H1 (cell line): ENCODE measurements around the gene TNFSF4. TPM values are rescaled to one million over a fixed set of nuclear protein-coding genes. Genes with fewer than 3 reads are reported as not detected.

ENCODE experiments used
- CTCF ChIA-PET: fragments of 300-600 bp; sonication (Branson Sonifier 250); formaldehyde crosslinking; loops from one replicate; lab custom pipeline; 2021; ENCODE audit not compliant: partially characterized antibody; lab: Charles Lee
- POLR2A ChIA-PET: fragments of 300-600 bp; sonication (Branson Sonifier 250); formaldehyde crosslinking; loops from one replicate; lab custom pipeline; 2021; ENCODE audit warnings: inconsistent platforms; ENCODE audit not compliant: partially characterized antibody; lab: Charles Lee
- DNase-seq, 2 experiments: peaks; one replicate each; pipeline versions ENCODE4 v3.0.0 to v3.0.0-alpha.2; 2010 to 2022; ENCODE audit warnings: low spot score in 2 of 2, low read depth in 1 of 2, mixed read lengths in 1 of 2
- FAIRE-seq: peaks from 2 replicates; lab custom pipeline; 2011; peaks lifted over from hg19 to GRCh38; lab: Jason Lieb, UNC
- H2AFZ ChIP-seq: 2 replicates; pipeline ENCODE4 v1.8.1; 2012; ENCODE audit warnings: low read length, inconsistent platforms
- H2AK5ac ChIP-seq: 2 replicates; pipeline ENCODE4 v1.6.1; 2013; ENCODE audit warnings: low read depth, low read length
- H2BK120ac ChIP-seq: replicated peaks from 2 replicates; pipeline ENCODE3; 2013; ENCODE audit warnings: low read depth, low read length, inconsistent platforms
- H2BK12ac ChIP-seq: 2 replicates; pipeline ENCODE4 v1.6.1; 2013; ENCODE audit warnings: low read depth, low read length
- H2BK15ac ChIP-seq: 2 replicates; pipeline ENCODE4 v1.6.1; 2013; ENCODE audit warnings: low read length
- H2BK20ac ChIP-seq: 2 replicates; pipeline ENCODE4 v1.6.1; 2013; ENCODE audit warnings: low read length
- H2BK5ac ChIP-seq: 2 replicates; pipeline ENCODE4 v1.6.1; 2013; ENCODE audit warnings: low read depth, low read length
- H3K14ac ChIP-seq: 2 replicates; pipeline ENCODE4 v1.6.1; 2013; ENCODE audit warnings: inconsistent platforms; ENCODE audit not compliant: insufficient read length
- H3K18ac ChIP-seq: 2 replicates; pipeline ENCODE4 v1.6.1; 2013; ENCODE audit warnings: low read length; ENCODE audit errors: extremely low read depth
- H3K23ac ChIP-seq: 2 replicates; pipeline ENCODE4 v1.6.1; 2013; ENCODE audit warnings: inconsistent platforms; ENCODE audit not compliant: insufficient read length
- H3K23me2 ChIP-seq: 2 replicates; pipeline ENCODE4 v1.6.1; 2013; ENCODE audit warnings: low read depth, low read length
- H3K27ac ChIP-seq: 2 replicates; pipeline ENCODE4 v1.6.1; 2011; ENCODE audit warnings: low read depth, low read length, inconsistent platforms
- H3K27me3 ChIP-seq, 4 experiments: replicated peaks in 1 of 4; 1 replicate in 1 of 4; 2 replicates in 3 of 4; pipeline versions ENCODE4 v1.6.1 to v1.8.1; 2011 to 2013; ENCODE audit warnings: low read length in 3 of 4, mild to moderate bottlenecking in 3 of 4, inconsistent platforms in 2 of 4, mixed read lengths in 2 of 4, moderate library complexity in 1 of 4; ENCODE audit not compliant: control insufficient read depth in 3 of 4, insufficient read depth in 3 of 4; ENCODE audit errors: extremely low read depth in 1 of 4
- H3K36me3 ChIP-seq, 4 experiments: 2 replicates each; pipeline versions ENCODE4 v1.6.1 to v1.8.1; 2011 to 2013; ENCODE audit warnings: mild to moderate bottlenecking in 4 of 4, low read length in 3 of 4, moderate library complexity in 2 of 4, control low read depth in 1 of 4, inconsistent platforms in 1 of 4; ENCODE audit not compliant: insufficient read depth in 4 of 4, control insufficient read depth in 2 of 4
- H3K4ac ChIP-seq: replicated peaks from 2 replicates; pipeline ENCODE3; 2013; ENCODE audit warnings: low read length, low read depth, mixed read lengths, inconsistent platforms; ENCODE audit not compliant: insufficient read length
- H3K4me1 ChIP-seq, 4 experiments: replicated peaks in 1 of 4; 1 replicate in 1 of 4; 2 replicates in 3 of 4; pipeline versions ENCODE4 v1.6.1 to v1.8.1; 2011 to 2013; ENCODE audit warnings: low read length in 3 of 4, inconsistent platforms in 2 of 4, mixed read lengths in 1 of 4; ENCODE audit not compliant: insufficient read depth in 4 of 4, control insufficient read depth in 3 of 4
- H3K4me2 ChIP-seq, 2 experiments: 2 replicates each; pipeline versions ENCODE4 v1.6.1 to v1.8.1; 2011 to 2013; ENCODE audit warnings: low read depth in 2 of 2, low read length in 2 of 2, control low read depth in 1 of 2, inconsistent platforms in 1 of 2, mild to moderate bottlenecking in 1 of 2; ENCODE audit not compliant: insufficient read depth in 1 of 2
- H3K4me3 ChIP-seq, 4 experiments: fragments of 200-600, 300-600 bp in 1 of 4; sonication (generic), shearing (Covaris generic), sonication (Bioruptor Twin) in 1 of 4; 2 replicates each; pipeline versions ENCODE4 v1.5.1 to v1.8.1; 2011 to 2016; ENCODE audit warnings: low read length in 4 of 4, low read depth in 3 of 4, control low read depth in 2 of 4, inconsistent platforms in 2 of 4, mild to moderate bottlenecking in 2 of 4, mixed read lengths in 1 of 4, moderate library complexity in 1 of 4; ENCODE audit not compliant: insufficient read depth in 2 of 4; ENCODE audit errors: extremely low read depth in 1 of 4
- H3K56ac ChIP-seq: replicated peaks from 2 replicates; pipeline ENCODE3; 2013; ENCODE audit warnings: low read depth, mild to moderate bottlenecking, mixed read lengths, low read length, inconsistent platforms; ENCODE audit not compliant: insufficient read length
- H3K79me1 ChIP-seq: 2 replicates; pipeline ENCODE4 v1.6.1; 2013; ENCODE audit warnings: low read depth, low read length, control low read depth
- H3K79me2 ChIP-seq, 2 experiments: 2 replicates each; pipeline versions ENCODE4 v1.6.1 to v1.8.1; 2012 to 2013; ENCODE audit warnings: low read length in 2 of 2, mild to moderate bottlenecking in 2 of 2, inconsistent platforms in 1 of 2; ENCODE audit not compliant: insufficient read depth in 2 of 2, control insufficient read depth in 1 of 2
- H3K9ac ChIP-seq, 4 experiments: replicated peaks in 1 of 4; 1 replicate in 1 of 4; 2 replicates in 3 of 4; pipeline versions ENCODE4 v1.6.1 to v1.8.1; 2011 to 2013; ENCODE audit warnings: low read depth in 3 of 4, low read length in 3 of 4, control low read depth in 2 of 4, mild to moderate bottlenecking in 2 of 4, moderate library complexity in 2 of 4, inconsistent platforms in 1 of 4; ENCODE audit errors: extremely low read depth in 1 of 4
- H3K9me3 ChIP-seq, 2 experiments: 2 replicates each; pipeline versions ENCODE4 v1.6.1 to v1.8.1; 2012 to 2013; ENCODE audit warnings: mild to moderate bottlenecking in 2 of 2, moderate library complexity in 2 of 2, control low read depth in 1 of 2, inconsistent platforms in 1 of 2, low read depth in 1 of 2, low read length in 1 of 2, mixed read lengths in 1 of 2; ENCODE audit not compliant: insufficient read depth in 2 of 2
- H4K20me1 ChIP-seq, 2 experiments: replicated peaks in 1 of 2; 2 replicates each; pipeline versions ENCODE3 to v1.8.1; 2011 to 2013; ENCODE audit warnings: inconsistent platforms in 2 of 2, low read length in 2 of 2, mild to moderate bottlenecking in 1 of 2; ENCODE audit not compliant: insufficient read depth in 2 of 2, control insufficient read depth in 1 of 2
- H4K5ac ChIP-seq: 2 replicates; pipeline ENCODE4 v1.6.1; 2013; ENCODE audit warnings: low read length, low read depth, mixed read lengths, inconsistent platforms; ENCODE audit not compliant: insufficient read length
- H4K8ac ChIP-seq: 2 replicates; pipeline ENCODE4 v1.8.0; 2013; ENCODE audit warnings: mild to moderate bottlenecking, moderate library complexity, low read length, inconsistent platforms; ENCODE audit not compliant: insufficient read depth; ENCODE audit errors: extremely low read depth
- H4K91ac ChIP-seq: replicated peaks from 2 replicates; pipeline ENCODE3; 2013; ENCODE audit warnings: low read length, mixed read lengths, inconsistent platforms; ENCODE audit not compliant: insufficient read length
- BCL11A ChIP-seq, 2 experiments: IDR thresholded peaks; one replicate each; pipeline ENCODE4 v1.6.1; 2011; ENCODE audit warnings: low read depth in 2 of 2, low read length in 2 of 2, mild to moderate bottlenecking in 2 of 2
- EGR1 ChIP-seq: IDR thresholded peaks from 2 replicates; pipeline ENCODE4 v1.6.1; 2011; ENCODE audit warnings: low read depth, low read length, borderline replicate concordance
- KDM5A ChIP-seq: fragments of 200-600 bp; IDR thresholded peaks from 2 replicates; pipeline ENCODE4 v1.7.1; 2012; ENCODE audit warnings: mild to moderate bottlenecking, low read length, inconsistent platforms, mixed read lengths
- PHF8 ChIP-seq: fragments of 200-600 bp; sonication (generic); conservative IDR thresholded peaks from 2 replicates; pipeline ENCODE4 v1.7.1; 2012; ENCODE audit warnings: low read depth, mild to moderate bottlenecking, inconsistent platforms, low read length, moderate library complexity
- POLR2A ChIP-seq, 2 experiments: IDR thresholded peaks; 1 replicate in 1 of 2; 2 replicates in 1 of 2; pipeline ENCODE4 v1.6.1; 2011; ENCODE audit warnings: low read depth in 2 of 2, low read length in 2 of 2, mild to moderate bottlenecking in 2 of 2; ENCODE audit errors: control extremely low read depth in 1 of 2
- RFX5 ChIP-seq: IDR thresholded peaks from 2 replicates; pipeline ENCODE4 v1.6.1; 2011; ENCODE audit warnings: low read depth, low read length, improper control_type of control experiment, borderline replicate concordance
- SP1 ChIP-seq: IDR thresholded peaks from 2 replicates; pipeline ENCODE4 v1.6.1; 2011; ENCODE audit warnings: low read depth, low read length
- TBP ChIP-seq: IDR thresholded peaks from 2 replicates; pipeline ENCODE4 v1.6.1; 2011; ENCODE audit warnings: low read depth, low read length, improper control_type of control experiment
- TEAD4 ChIP-seq: IDR thresholded peaks from 2 replicates; pipeline ENCODE4 v1.6.1; 2012; ENCODE audit warnings: low read depth, low read length, inconsistent platforms, mixed read lengths
- WGBS, 2 experiments: shearing (Covaris generic) in 1 of 2; methylation state at CpG; one replicate each; pipeline versions ENCODE4 v1.1.6 to v1.1.7; 2013 to 2015; ENCODE audit warnings: low lambda C conversion rate in 2 of 2, mixed read lengths in 2 of 2, inconsistent platforms in 1 of 2, low coverage in 1 of 2, missing lambda C conversion rate in 1 of 2; ENCODE audit not compliant: insufficient replicate concordance in 2 of 2, insufficient coverage in 1 of 2, insufficient read length in 1 of 2; ENCODE audit errors: extremely low coverage in 1 of 2, missing lambda C conversion rate in 1 of 2; 5-methylcytosine and 5-hydroxymethylcytosine counted together
- polyA plus RNA-seq, 7 experiments: library from polyadenylated mRNA; depleted of rRNA in 3 of 7; stranded (reverse) in 5 of 7; unstranded in 2 of 7; fragments of >200 nt in 5 of 7; fragments of 200-250 nt in 2 of 7; gene quantifications; 1 replicate in 5 of 7; 2 replicates in 1 of 7; 4 replicates in 1 of 7; pipeline versions ENCODE4 v1.2.1 to v1.2.3, GENCODE V29; 2011 to 2013; ENCODE audit warnings: missing spikeins in 2 of 7, mixed read lengths in 2 of 7
- total RNA-seq: library from RNA; stranded (reverse); fragmentation: NEBNext Ultra II Directional; extraction: Animal tissue kit (Norgen Biotek cat#: 25700); gene quantifications from 2 replicates; pipeline ENCODE4 v1.2.1, GENCODE V29; 2021
- TF ChIP-seq, protein P1 (sequence below): IDR thresholded peaks from 2 replicates; pipeline ENCODE4 v1.6.1; 2012; ENCODE audit warnings: inconsistent platforms
- TF ChIP-seq, protein P2 (sequence below): IDR thresholded peaks from 2 replicates; pipeline ENCODE4 v1.6.1; 2012; ENCODE audit warnings: low read length, inconsistent platforms

The TNFSF4 gene
- total and polyA plus RNA-seq, 2 of the 8 experiments (the other 6 are each of a cell fraction or from before 2014, with no cell fraction given): 0.54 to 0.63 TPM

DNA sequence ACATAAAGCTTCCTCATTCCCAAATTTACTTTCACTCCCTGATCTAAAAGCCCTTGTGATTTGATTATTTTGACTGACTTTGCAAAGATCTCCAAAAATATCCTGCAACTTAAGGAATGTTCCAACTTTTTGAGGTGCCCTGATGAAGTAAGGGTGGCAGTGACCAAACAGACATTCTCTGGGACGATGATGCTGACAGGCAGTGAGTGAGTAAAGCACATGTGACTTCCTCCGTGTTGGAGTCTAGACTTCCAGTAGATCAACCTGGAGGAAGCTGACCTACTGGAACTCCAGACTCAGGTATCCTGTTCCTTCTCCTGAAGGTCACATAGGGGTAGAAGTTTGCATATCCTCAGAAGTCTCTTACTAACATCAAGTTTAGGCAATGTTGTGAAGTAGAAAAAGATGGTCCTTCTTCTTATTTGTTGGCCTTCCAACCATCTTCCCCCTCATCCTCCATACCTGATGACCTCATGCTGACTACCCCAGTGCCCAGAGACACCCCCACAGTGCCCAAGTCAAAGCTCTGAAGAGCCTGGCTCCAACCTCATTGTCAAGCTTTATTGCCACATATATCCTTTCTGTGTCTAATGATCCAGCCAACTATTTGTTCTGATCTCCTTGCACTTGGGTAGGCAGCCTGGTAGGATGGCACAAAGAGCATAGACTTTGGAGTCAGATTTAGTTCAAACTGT is 16.0 kb downstream of the TNFSF4 start:
- Histone ChIP-seq H4K8ac (no peak overlapping the region), H3K9ac (no peak overlapping the region), H3K4ac (no peak overlapping the region), H3K23ac (no peak overlapping the region), H2BK120ac (no peak overlapping the region), H2BK20ac (no peak overlapping the region), H2BK15ac (no peak overlapping the region), H4K91ac (no peak overlapping the region), H4K20me1 (no peaks in the 10 kb centered on the region), H3K4me3 (no peak overlapping the region), H4K5ac (no peak overlapping the region), H2BK12ac (no peak overlapping the region), H2BK5ac (no peak overlapping the region), H2AK5ac (no peak overlapping the region), H3K36me3 (no peaks in the 10 kb centered on the region), H3K27ac (no peak overlapping the region), H3K56ac (no peak overlapping the region), H2AFZ (no peak overlapping the region), H3K79me2 (no peaks in the 10 kb centered on the region), H3K14ac (no peak overlapping the region), H3K4me2 (no peak overlapping the region), H3K79me1 (no peaks in the 10 kb centered on the region), H3K4me1 (no peaks in the 10 kb centered on the region), H3K18ac (no peak overlapping the region), H3K9me3 (no peaks in the 10 kb centered on the region), H3K23me2 (no peaks in the 10 kb centered on the region), H3K27me3 (no peaks in the 10 kb centered on the region)
- DNase-seq (no peak), FAIRE-seq (no peak)
- CTCF ChIA-PET: interaction anchor here (1.0 to 3.7 kb wide), 5 partner anchors 11 to 414 kb away, joined by 3 to 16 read pairs (median 3); no protein-coding TSS in a partner anchor
- POLR2A ChIA-PET: no interaction called here
- no peak for TF ChIP-seq EGR1
- no peak for TF ChIP-seq BCL11A (IDR thresholded peaks at IDR 0.05; ENCODE audit: low read depth in 2 of 2, low read length in 2 of 2)
- no peak for TF ChIP-seq TBP
- TF ChIP-seq RFX5: no peak
- TF ChIP-seq PHF8: no peak
- TF ChIP-seq, protein P1, sequence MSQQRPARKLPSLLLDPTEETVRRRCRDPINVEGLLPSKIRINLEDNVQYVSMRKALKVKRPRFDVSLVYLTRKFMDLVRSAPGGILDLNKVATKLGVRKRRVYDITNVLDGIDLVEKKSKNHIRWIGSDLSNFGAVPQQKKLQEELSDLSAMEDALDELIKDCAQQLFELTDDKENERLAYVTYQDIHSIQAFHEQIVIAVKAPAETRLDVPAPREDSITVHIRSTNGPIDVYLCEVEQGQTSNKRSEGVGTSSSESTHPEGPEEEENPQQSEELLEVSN: no peak
- no peak for TF ChIP-seq POLR2A (IDR thresholded peaks at IDR 0.05; ENCODE audit: control extremely low read depth in 1 of 2, low read depth in 2 of 2, low read length in 2 of 2)
- TF ChIP-seq SP1: no peak
- TF ChIP-seq, protein P2, sequence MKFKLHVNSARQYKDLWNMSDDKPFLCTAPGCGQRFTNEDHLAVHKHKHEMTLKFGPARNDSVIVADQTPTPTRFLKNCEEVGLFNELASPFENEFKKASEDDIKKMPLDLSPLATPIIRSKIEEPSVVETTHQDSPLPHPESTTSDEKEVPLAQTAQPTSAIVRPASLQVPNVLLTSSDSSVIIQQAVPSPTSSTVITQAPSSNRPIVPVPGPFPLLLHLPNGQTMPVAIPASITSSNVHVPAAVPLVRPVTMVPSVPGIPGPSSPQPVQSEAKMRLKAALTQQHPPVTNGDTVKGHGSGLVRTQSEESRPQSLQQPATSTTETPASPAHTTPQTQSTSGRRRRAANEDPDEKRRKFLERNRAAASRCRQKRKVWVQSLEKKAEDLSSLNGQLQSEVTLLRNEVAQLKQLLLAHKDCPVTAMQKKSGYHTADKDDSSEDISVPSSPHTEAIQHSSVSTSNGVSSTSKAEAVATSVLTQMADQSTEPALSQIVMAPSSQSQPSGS: no peak
- no peak for TF ChIP-seq KDM5A
- no peak for TF ChIP-seq TEAD4
- 64% methylated on average over 2 of the region's 2 CpGs; no CpG with 5 or more reads in 1 of the 2 experiments for WGBS, 2 experiments
